ENCODE measurements around the gene DDX1. TPM values are rescaled to one million over a fixed set of nuclear protein-coding genes. Genes with fewer than 3 reads are reported as not detected.

The DDX1 gene
- total RNA-seq, 4 donors from 2014 or later: 41.6 to 78.6 (median 66.5) TPM

DNA sequence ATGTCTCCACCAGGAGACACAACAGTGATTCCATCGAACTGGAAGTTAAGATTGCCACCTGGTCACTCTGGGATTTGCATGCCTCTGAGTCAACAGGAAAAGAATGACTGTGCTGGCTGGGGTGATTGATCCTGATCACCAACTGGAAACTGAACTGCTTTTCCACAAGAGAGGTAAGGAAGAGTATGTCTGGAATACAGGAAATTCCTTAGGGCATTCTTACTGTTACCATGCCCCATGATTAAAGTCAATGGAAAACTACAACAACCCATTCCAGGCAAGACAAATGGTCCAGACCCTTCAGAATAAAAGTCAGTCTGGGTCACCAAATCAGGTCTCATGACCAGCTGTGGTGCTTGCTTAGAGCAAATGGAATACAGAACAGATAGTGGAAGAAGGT, 12.0 kb upstream of the DDX1 start:
- no peaks in the 10 kb centered on the region for H3K9me3 ChIP-seq
- H3K36me3 ChIP-seq: no peaks in the 10 kb centered on the region
- H3K4me1 ChIP-seq: no peaks in the 10 kb centered on the region
- no peak for DNase-seq
- TF ChIP-seq, protein P1, sequence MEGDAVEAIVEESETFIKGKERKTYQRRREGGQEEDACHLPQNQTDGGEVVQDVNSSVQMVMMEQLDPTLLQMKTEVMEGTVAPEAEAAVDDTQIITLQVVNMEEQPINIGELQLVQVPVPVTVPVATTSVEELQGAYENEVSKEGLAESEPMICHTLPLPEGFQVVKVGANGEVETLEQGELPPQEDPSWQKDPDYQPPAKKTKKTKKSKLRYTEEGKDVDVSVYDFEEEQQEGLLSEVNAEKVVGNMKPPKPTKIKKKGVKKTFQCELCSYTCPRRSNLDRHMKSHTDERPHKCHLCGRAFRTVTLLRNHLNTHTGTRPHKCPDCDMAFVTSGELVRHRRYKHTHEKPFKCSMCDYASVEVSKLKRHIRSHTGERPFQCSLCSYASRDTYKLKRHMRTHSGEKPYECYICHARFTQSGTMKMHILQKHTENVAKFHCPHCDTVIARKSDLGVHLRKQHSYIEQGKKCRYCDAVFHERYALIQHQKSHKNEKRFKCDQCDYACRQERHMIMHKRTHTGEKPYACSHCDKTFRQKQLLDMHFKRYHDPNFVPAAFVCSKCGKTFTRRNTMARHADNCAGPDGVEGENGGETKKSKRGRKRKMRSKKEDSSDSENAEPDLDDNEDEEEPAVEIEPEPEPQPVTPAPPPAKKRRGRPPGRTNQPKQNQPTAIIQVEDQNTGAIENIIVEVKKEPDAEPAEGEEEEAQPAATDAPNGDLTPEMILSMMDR (IDR thresholded peaks at IDR 0.05): no peak
- TF ChIP-seq POLR2A (IDR thresholded peaks at IDR 0.05): no peak
- no peak overlapping the region for H3K4me3 ChIP-seq
- peaks cover 0 to 4% (median 0%) of the 10 kb centered on the region in 4 donors for H3K27me3 ChIP-seq
- H3K27ac ChIP-seq: no peak overlapping the region
- intact Hi-C loops (cut with DNase I): no loop called here
- WGBS, 2 donors: 38 to 40% methylated on average over 1 of the region's 1 CpG

DNA sequence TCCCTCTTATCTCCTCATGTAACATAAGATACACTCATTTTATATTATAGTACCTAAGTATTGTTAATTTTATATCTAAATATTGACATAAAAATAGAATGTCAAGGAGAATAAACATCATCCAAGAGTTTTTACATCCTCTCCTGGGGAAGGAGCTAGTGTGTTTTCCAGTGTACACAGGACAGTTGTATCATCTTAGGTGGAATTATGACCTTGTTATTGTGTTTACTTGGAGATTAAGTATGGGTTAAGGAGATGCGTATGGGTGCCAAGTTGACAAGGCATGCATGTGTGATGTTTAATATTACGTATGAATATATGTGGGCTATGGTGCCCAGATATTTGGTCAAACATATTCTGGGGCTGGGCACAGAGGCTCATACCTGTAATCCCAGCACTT, 11.2 kb upstream of the DDX1 start:
- WGBS, 2 donors: 61 to 79% methylated on average over 2 of the region's 2 CpGs
- TF ChIP-seq, protein P1 (IDR thresholded peaks at IDR 0.05): no peak
- no peak for TF ChIP-seq POLR2A (IDR thresholded peaks at IDR 0.05)
- Histone ChIP-seq H3K4me3 (no peak overlapping the region), H3K4me1 (no peaks in the 10 kb centered on the region), H3K27me3 (peaks cover 0 to 4% (median 0%) of the 10 kb centered on the region in 4 donors), H3K9me3 (no peaks in the 10 kb centered on the region), H3K27ac (no peak overlapping the region), H3K36me3 (no peaks in the 10 kb centered on the region)
- intact Hi-C loops (cut with DNase I): no loop called here
- no peak for DNase-seq

DNA sequence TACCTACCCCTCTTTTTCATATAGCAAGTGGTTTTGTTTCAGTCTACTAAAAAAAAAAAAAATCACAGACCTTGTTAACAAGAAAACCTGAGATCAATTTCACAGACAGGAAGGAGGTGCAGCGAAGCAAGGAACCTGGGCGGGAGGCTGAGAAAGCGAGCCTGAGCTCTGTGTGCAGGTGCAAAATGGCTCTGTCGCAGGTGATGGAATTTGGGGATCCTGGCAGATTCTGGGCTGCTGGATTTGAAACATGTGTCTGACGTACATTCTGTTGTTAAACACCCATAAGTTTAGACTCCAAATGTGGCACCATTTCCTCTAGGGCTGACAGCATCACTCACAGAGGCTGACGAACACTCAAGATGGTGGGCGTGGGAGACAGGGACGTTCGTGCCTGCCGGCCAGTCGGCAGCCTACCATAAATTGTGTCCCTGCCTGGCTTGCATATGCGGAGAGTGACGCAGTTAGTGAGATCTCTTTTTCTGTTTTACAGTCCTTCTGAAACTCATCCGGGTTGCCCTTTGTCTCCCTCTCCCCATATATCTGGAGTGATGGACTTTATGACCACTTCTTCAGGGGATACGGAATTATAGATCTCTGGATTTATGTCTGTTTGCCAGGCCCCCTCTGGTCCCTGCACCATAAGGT, 8.8 kb upstream of the DDX1 start:
- H3K27ac ChIP-seq: no peak overlapping the region
- WGBS, 2 donors: 81 to 82% methylated on average over 15 of the region's 15 CpGs
- peaks cover 0 to 4% (median 0%) of the 10 kb centered on the region in 4 donors for H3K27me3 ChIP-seq
- no peak for TF ChIP-seq POLR2A (IDR thresholded peaks at IDR 0.05)
- TF ChIP-seq, protein P1 (IDR thresholded peaks at IDR 0.05): no peak
- H3K9me3 ChIP-seq: no peaks in the 10 kb centered on the region
- intact Hi-C loops (cut with DNase I): no loop called here
- no peak overlapping the region for H3K4me3 ChIP-seq
- H3K4me1 ChIP-seq: no peaks in the 10 kb centered on the region
- no peak for DNase-seq
- H3K36me3 ChIP-seq: no peaks in the 10 kb centered on the region

- Histone ChIP-seq H3K4me1 (no peaks in the 10 kb centered on the region), H3K27me3 (peaks cover 0 to 4% (median 0%) of the 10 kb centered on the region in 4 donors), H3K9me3 (no peaks in the 10 kb centered on the region), H3K27ac (no peak overlapping the region), H3K36me3 (no peaks in the 10 kb centered on the region), H3K4me3 (no peak overlapping the region)
- DNase-seq: no peak
- no peak for TF ChIP-seq POLR2A (IDR thresholded peaks at IDR 0.05)
- TF ChIP-seq, protein P1 (IDR thresholded peaks at IDR 0.05): no peak
- 67 to 100% methylated on average over 1 of the region's 1 CpG for WGBS, 2 donors
- intact Hi-C loops (cut with DNase I): no loop called here
These were observed 7.8 kb upstream of the DDX1 start for GRCh38 chr2:15583826-15584225.

GRCh38 chr2:15584316-15584715, 7.4 kb upstream of the DDX1 start:
- peaks cover 0 to 4% (median 0%) of the 10 kb centered on the region in 4 donors for H3K27me3 ChIP-seq
- no peak for TF ChIP-seq POLR2A (IDR thresholded peaks at IDR 0.05)
- TF ChIP-seq, protein P1 (IDR thresholded peaks at IDR 0.05): no peak
- DNase-seq: no peak

More at GRCh38 chr2:15584316-15584715, 7.4 kb upstream of the DDX1 start:
- Histone ChIP-seq H3K4me3 (no peak overlapping the region), H3K27ac (no peak overlapping the region), H3K4me1 (no peaks in the 10 kb centered on the region), H3K36me3 (no peaks in the 10 kb centered on the region), H3K9me3 (no peaks in the 10 kb centered on the region)
- intact Hi-C loops (cut with DNase I): no loop called here
